HG03460 (cell line): ENCODE measurements around the gene LGSN.
"Not testable (repeated sequence)": the region's sequence is repeated elsewhere in the genome, so short reads cannot be mapped to it uniquely, and the experiment has no call there.

Experiments used
- ATAC-seq: cut with Tn5 transposase; IDR thresholded peaks from one replicate; pipeline ENCODE4 v1.9.1; 2021; ENCODE audit not compliant: unreplicated experiment

LGSN gene

GRCh38 chr6:63246581-63246980 is 73.2 kb downstream of the LGSN start:
- no peak for ATAC-seq

DNA sequence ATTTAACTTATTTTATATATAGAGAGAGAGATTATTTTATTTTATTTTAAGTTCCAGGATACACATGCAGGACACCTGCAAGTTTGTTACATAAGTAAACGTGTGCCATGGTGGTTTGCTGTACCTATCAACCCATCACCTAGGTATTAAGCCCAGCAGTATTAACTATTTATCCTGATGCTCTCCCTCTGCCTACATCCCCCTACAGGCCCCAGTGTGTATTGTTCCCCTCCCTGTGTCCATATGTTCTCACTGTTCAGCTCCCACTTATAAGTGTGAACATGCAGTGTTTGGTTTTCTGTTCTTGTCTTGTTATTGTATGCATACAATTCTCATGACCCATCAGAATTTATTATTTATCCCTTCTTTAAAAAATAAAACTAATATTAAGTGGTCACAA is 73.9 kb downstream of the LGSN start:
- no peak for ATAC-seq

DNA sequence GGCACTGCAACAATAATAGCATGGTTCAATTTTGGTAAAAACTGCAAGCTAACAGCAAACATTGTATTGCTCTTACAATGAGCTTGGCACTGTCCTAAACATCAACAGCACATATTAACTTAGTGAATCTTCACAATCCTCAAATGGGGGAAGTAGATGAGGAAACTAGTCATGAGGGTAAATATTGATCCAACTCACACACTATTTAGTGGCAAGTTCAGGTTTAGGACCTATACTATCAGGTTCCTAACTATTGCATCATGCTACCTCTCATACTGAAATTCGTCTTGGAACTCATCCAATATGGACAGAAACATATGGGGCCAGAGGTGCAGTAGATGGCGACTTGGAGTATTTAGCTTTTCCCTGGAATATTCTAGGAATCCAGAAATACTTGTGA is 74.4 kb downstream of the LGSN start:
- ATAC-seq: no peak

GRCh38 chr6:63236398-63236817 is 83.4 kb downstream of the LGSN start:
- ATAC-seq: no peak

DNA sequence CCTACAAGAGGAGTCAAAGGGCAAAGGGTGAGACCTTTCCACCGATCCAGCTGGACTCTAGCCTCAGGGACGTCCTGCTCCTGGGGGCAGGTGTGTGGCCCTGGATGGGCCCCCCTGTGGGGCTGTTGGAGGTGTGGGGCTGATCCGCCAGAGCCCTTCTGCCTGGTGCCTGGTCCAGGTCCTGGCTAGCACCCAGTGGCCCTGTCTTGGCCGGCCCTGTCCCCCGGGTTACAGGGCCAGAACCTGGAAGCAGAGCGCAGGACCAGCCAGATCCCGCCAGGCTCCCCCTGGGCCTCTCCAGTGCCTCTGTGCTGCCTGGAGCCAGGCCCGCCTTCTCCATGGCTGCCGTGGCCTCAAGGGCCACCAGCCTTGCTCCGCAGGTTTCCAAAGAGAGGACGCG is 89.3 kb downstream of the LGSN start:
- ATAC-seq: not testable (repeated sequence)

DNA sequence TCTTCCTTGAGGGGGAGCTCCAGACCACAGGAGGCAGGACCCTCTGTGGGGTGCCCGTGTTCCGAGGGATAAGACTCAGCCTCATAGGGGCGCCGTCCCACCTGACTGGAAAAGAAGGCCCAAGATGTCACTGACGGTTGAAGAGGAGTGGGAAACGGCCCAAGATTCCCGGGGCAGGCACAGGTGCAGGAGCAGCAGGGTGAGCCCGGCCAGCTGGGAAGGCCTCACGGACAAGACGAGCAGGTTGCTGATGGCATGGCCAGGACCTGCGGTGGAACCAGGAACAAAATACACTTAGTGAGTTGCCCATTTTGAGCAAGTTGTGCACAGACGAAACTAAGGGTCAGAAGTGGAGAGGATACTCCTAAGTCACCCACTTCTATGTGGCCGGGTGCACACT is 89.8 kb downstream of the LGSN start:
- ATAC-seq: not testable (repeated sequence)

DNA sequence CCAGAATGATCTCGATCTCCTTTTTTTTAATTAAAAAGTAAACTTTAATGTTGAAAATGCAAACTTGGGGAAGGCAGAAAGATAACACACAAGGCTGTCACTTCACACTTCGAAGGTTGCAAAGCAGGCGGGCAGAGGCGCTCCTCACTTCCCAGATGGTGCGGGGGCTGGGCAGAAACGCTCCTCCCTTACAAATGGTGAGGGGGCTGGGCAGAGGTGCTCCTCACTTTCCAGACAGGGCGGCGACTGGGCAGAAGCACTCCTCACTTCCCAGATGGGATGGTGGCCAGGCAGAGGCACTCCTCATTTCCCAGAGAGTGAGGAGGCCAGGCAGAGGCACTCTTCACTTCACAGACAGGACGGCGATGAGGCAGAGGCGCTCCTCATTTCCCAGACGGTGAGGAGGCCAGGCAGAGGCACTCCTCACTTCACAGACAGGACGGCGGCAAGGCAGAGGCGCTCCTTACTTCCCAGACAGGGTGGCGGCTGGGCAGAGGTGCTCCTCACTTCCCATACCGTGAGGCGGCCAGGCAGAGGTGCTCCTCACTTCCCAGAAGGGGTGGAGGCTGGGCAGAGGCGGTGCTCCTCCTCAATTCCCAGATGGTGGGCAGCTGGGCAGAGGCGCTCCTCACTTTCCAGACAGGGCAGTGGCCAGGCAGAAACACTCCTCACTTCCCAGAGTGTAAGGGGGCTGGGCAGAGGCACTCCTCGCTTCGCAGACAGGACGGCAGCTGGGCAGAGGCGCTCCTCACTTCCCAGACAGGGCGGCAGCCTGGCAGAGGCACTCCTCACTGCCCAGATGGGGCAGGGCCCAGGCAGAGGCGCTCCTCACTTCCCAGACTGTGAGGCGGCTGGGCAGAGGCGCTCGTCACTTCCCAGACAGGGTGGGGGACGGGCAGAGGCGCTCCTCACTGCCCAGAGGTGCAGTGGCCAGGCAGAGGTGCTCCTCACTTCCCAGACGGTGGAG is 91.6 kb downstream of the LGSN start:
- ATAC-seq: not testable (repeated sequence)

GRCh38 chr6:63225987-63226386 is 93.8 kb downstream of the LGSN start:
- not testable (repeated sequence) for ATAC-seq
